Astrocyte (in vitro differentiated cells and primary cell): ENCODE measurements around the gene LIPJ. TPM values are rescaled to one million over a fixed set of nuclear protein-coding genes. Genes with fewer than 3 reads are reported as not detected.

Experiments used
- DNase-seq: peaks from one replicate; pipeline ENCODE4 v3.0.0-alpha.2; 2010; ENCODE audit warnings: low read depth
- FAIRE-seq: peaks from 2 replicates; lab custom pipeline; 2011; peaks lifted over from hg19 to GRCh38; lab: Jason Lieb, UNC
- H2AFZ ChIP-seq: 2 replicates; pipeline ENCODE4 v1.6.0; 2012; ENCODE audit warnings: low read depth, low read length, inconsistent platforms
- H3K27ac ChIP-seq: 2 replicates; pipeline ENCODE4 v1.5.1; 2011; ENCODE audit warnings: low read depth, low read length, inconsistent platforms
- H3K27me3 ChIP-seq: 2 replicates; pipeline ENCODE4 v1.6.0; 2011; ENCODE audit warnings: low read length, inconsistent platforms; ENCODE audit not compliant: insufficient read depth
- H3K36me3 ChIP-seq: 2 replicates; pipeline ENCODE4 v1.5.1; 2011; ENCODE audit warnings: low read length, inconsistent platforms; ENCODE audit not compliant: insufficient read depth
- H3K4me1 ChIP-seq: 2 replicates; pipeline ENCODE4 v1.5.1; 2011; ENCODE audit warnings: low read length, inconsistent platforms; ENCODE audit not compliant: insufficient read depth
- H3K4me2 ChIP-seq: 2 replicates; pipeline ENCODE4 v1.6.0; 2012; ENCODE audit warnings: low read length, inconsistent platforms
- H3K4me3 ChIP-seq: 2 replicates; pipeline ENCODE4 v1.5.1; 2011; ENCODE audit warnings: low read depth, mild to moderate bottlenecking, low read length, inconsistent platforms; ENCODE audit not compliant: insufficient read depth
- H3K79me2 ChIP-seq: 2 replicates; pipeline ENCODE4 v1.6.0; 2012; ENCODE audit warnings: mild to moderate bottlenecking, low read length, inconsistent platforms; ENCODE audit not compliant: insufficient read depth
- H3K9ac ChIP-seq: 2 replicates; pipeline ENCODE4 v1.6.0; 2012; ENCODE audit warnings: mild to moderate bottlenecking, low read length, inconsistent platforms
- H3K9me3 ChIP-seq: 2 replicates; pipeline ENCODE4 v1.5.1; 2012; ENCODE audit warnings: low read depth, mild to moderate bottlenecking, low read length, inconsistent platforms; ENCODE audit not compliant: insufficient read depth
- H4K20me1 ChIP-seq: 2 replicates; pipeline ENCODE4 v1.6.0; 2012; ENCODE audit warnings: low read length, inconsistent platforms; ENCODE audit not compliant: insufficient read depth
- H3K27ac Mint-ChIP-seq: one replicate; pipeline ENCODE4 v1.8.0; 2021; ENCODE audit warnings: mild to moderate bottlenecking, mixed read lengths; ENCODE audit not compliant: unreplicated experiment
- H3K27me3 Mint-ChIP-seq: one replicate; pipeline ENCODE4 v1.8.0; 2021; ENCODE audit warnings: low read depth, mixed read lengths; ENCODE audit not compliant: unreplicated experiment
- H3K36me3 Mint-ChIP-seq: one replicate; pipeline ENCODE4 v1.8.0; 2021; ENCODE audit warnings: low read depth, mixed read lengths; ENCODE audit not compliant: unreplicated experiment
- H3K4me1 Mint-ChIP-seq: one replicate; pipeline ENCODE4 v1.8.0; 2021; ENCODE audit warnings: low read depth, mixed read lengths; ENCODE audit not compliant: unreplicated experiment
- H3K4me3 Mint-ChIP-seq: one replicate; pipeline ENCODE4 v1.8.0; 2021; ENCODE audit warnings: mild to moderate bottlenecking, moderate library complexity, mixed read lengths; ENCODE audit not compliant: unreplicated experiment
- H3K9me3 Mint-ChIP-seq: one replicate; pipeline ENCODE4 v1.8.0; 2021; ENCODE audit warnings: mild to moderate bottlenecking, mixed read lengths; ENCODE audit not compliant: unreplicated experiment
- EZH2 ChIP-seq: IDR thresholded peaks from 2 replicates; pipeline ENCODE4 v1.6.1; 2012; ENCODE audit warnings: mild to moderate bottlenecking, low read length, inconsistent platforms; ENCODE audit not compliant: insufficient read depth
- total RNA-seq: library from RNA; stranded (reverse); gene quantifications from 2 replicates; pipeline ENCODE4 v1.2.1, GENCODE V29; 2021
- TF ChIP-seq, protein P1 (sequence below): IDR thresholded peaks from 2 replicates; pipeline ENCODE4 v1.5.1; 2011; ENCODE audit warnings: low read depth, mild to moderate bottlenecking, inconsistent platforms, low read length, moderate library complexity; ENCODE audit not compliant: insufficient read depth

LIPJ gene
- total RNA-seq, 1 donor from 2014 or later: not detected

- FAIRE-seq (no peak), DNase-seq (no peak)
- no peaks in the 10 kb centered on the region for H4K20me1 ChIP-seq
- Mint-ChIP-seq H3K4me1 (peaks cover 3% of the 10 kb centered on the region), H3K36me3 (no peaks in the 10 kb centered on the region), H3K4me3 (peak overlapping the region; percentile 90), H3K27me3 (no peaks in the 10 kb centered on the region), H3K9me3 (no peaks in the 10 kb centered on the region), H3K27ac (peak overlapping the region; percentile 64)
- peak overlapping the region; percentile 68 for H3K4me3 ChIP-seq
- peak overlapping the region; percentile 79 for H3K9ac ChIP-seq
- H3K9me3 ChIP-seq: no peaks in the 10 kb centered on the region
- TF ChIP-seq, protein P1, sequence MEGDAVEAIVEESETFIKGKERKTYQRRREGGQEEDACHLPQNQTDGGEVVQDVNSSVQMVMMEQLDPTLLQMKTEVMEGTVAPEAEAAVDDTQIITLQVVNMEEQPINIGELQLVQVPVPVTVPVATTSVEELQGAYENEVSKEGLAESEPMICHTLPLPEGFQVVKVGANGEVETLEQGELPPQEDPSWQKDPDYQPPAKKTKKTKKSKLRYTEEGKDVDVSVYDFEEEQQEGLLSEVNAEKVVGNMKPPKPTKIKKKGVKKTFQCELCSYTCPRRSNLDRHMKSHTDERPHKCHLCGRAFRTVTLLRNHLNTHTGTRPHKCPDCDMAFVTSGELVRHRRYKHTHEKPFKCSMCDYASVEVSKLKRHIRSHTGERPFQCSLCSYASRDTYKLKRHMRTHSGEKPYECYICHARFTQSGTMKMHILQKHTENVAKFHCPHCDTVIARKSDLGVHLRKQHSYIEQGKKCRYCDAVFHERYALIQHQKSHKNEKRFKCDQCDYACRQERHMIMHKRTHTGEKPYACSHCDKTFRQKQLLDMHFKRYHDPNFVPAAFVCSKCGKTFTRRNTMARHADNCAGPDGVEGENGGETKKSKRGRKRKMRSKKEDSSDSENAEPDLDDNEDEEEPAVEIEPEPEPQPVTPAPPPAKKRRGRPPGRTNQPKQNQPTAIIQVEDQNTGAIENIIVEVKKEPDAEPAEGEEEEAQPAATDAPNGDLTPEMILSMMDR: no peak
- TF ChIP-seq EZH2: no peak
- no peak overlapping the region for H3K27ac ChIP-seq
- no peaks in the 10 kb centered on the region for H3K79me2 ChIP-seq
- no peaks in the 10 kb centered on the region for H3K4me1 ChIP-seq
- H2AFZ ChIP-seq: peak overlapping the region; percentile 100
- H3K27me3 ChIP-seq: no peaks in the 10 kb centered on the region
- no peaks in the 10 kb centered on the region for H3K36me3 ChIP-seq
- peak overlapping the region; percentile 97 for H3K4me2 ChIP-seq
Observed at GRCh38 chr10:88583584-88583957, 3.0 kb upstream of the LIPJ start.

DNA sequence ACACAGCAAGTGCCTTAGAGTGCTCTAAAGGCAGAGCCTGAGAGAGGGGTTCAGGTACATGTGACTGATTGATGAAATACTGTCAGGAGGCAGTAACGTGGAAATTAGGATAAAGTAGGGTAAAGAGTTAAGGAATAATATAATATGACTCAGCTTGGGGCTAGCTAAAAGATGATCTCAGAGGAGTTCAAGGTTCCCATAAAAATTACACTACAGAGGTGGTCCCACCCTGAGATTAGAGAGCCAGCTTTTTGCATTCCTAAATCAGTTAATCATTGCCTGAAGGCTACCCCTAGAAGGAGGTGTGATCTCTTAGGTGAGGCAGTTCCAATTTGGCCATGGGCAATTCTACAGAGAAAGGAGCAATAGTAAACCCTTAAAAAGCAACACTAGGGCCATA, 5.8 kb downstream of the LIPJ start:
- Histone ChIP-seq H4K20me1 (no peaks in the 10 kb centered on the region), H3K27ac (no peak overlapping the region), H2AFZ (no peak overlapping the region), H3K4me3 (no peak overlapping the region), H3K4me1 (no peaks in the 10 kb centered on the region), H3K9me3 (no peaks in the 10 kb centered on the region), H3K4me2 (no peak overlapping the region), H3K9ac (no peak overlapping the region), H3K79me2 (no peaks in the 10 kb centered on the region), H3K27me3 (no peaks in the 10 kb centered on the region), H3K36me3 (no peaks in the 10 kb centered on the region)
- FAIRE-seq (no peak), DNase-seq (no peak)
- no peak for TF ChIP-seq EZH2
- TF ChIP-seq, protein P1: no peak
- H3K27me3 Mint-ChIP-seq: peaks cover 3% of the 10 kb centered on the region
- no peaks in the 10 kb centered on the region for H3K36me3 Mint-ChIP-seq
- no peak overlapping the region for H3K27ac Mint-ChIP-seq
- H3K4me3 Mint-ChIP-seq: no peak overlapping the region
- H3K9me3 Mint-ChIP-seq: no peaks in the 10 kb centered on the region
- H3K4me1 Mint-ChIP-seq: no peaks in the 10 kb centered on the region

DNA sequence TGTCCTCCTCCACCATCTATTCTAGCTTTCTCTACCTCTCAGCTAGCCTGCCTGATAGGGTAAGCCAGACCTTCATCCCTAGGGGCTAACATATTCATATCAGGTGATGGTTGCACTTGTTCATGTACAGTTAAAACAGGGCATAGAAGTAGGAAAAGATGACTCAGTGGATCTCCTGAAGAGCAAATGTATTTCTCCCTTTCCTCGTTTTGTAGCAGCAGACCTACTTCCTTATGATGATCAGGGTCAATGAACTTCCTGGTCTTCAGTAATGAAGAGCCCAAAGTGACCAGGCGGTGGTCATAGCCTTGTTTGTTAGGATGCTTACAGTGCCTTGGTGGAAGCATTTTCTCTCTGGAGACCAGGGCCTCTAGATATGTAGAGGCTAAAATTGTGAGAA, 6.3 kb downstream of the LIPJ start:
- Histone ChIP-seq H4K20me1 (no peaks in the 10 kb centered on the region), H2AFZ (no peak overlapping the region), H3K36me3 (no peaks in the 10 kb centered on the region), H3K27me3 (no peaks in the 10 kb centered on the region), H3K4me1 (no peaks in the 10 kb centered on the region), H3K27ac (no peak overlapping the region), H3K4me2 (no peak overlapping the region), H3K79me2 (no peaks in the 10 kb centered on the region), H3K9ac (no peak overlapping the region), H3K4me3 (no peak overlapping the region), H3K9me3 (no peaks in the 10 kb centered on the region)
- DNase-seq (no peak), FAIRE-seq (no peak)
- Mint-ChIP-seq H3K4me3 (no peak overlapping the region), H3K9me3 (no peaks in the 10 kb centered on the region), H3K4me1 (no peaks in the 10 kb centered on the region), H3K27me3 (peaks cover 3% of the 10 kb centered on the region), H3K27ac (no peak overlapping the region), H3K36me3 (no peaks in the 10 kb centered on the region)
- TF ChIP-seq EZH2: no peak
- TF ChIP-seq, protein P1: no peak
